Stimulated activated CD8-positive, alpha-beta memory T cell treated with anti-CD3 and anti-CD28 coated beads, Interleukin-4, amount 100 ng/mL, for 48 hours (primary cell): Measurements from ENCODE around the gene POLR2F.
A peak's percentile ranks its signal among the peaks of the same experiment; 100 is the strongest.

Experiments used
- DNase-seq: peaks from one replicate; pipeline ENCODE4 v3.0.0-alpha.2; 2020

The POLR2F gene

GRCh38 chr22:37953437-37954179, at the start of gene POLR2F, which contains the start of gene C22orf23:
POLR2F (plus strand) TSS chr22:37953699; CDS start chr22:37953788, 89 bp downstream.
C22orf23 (minus strand) TSS chr22:37953601; CDS start chr22:37953149, 452 bp downstream.
- peak; percentile 97 for DNase-seq

DNA sequence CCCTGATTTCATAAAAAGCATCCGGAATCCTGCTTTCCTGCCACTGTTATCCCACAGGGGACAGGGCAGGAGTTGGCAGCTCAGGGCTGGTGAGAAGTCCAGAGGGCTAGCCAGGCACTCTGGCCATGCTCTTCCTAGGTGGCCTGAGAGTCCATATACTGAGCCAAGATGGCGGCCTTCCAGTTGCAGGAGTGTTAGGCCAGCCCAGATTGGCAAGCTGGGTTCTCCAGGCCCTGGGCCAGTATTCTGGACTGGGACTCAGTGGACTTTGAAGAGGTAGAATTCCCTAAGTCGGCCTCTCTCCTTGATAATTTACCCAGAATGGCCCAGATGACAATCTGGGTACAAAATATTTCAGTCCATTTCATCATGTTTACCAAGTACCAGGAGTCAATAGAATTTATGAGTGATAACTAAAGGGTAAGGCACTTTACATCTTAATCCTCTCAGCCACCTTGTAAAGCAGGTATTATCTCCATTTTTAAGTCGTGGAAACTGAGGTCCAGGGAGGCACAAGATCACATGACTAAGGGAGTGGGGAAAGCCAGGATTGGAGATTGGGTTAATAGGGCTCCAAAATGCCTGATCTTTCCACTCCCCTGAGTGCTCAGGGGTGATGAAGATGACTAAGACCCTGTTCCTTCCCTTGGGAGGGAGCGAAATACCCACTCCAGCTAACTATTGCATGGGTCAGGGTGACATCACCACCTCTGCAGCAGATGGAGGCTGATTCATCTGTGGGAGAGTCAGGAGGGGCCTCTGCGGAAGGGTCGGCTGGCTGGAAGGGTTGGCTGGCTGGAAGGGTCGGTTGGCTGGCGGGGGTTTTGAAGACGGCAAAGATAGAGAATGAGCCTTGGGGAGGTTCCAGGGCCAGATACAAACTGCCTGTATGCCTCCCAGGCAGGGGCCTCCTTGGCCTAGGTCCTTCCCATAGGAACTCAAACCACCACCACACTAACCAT, 48.6 kb upstream of the POLR2F start:
- peak; percentile 50 for DNase-seq

GRCh38 chr22:37905534-37906363, 47.8 kb upstream of the POLR2F start, which contains the start of gene MICALL1:
MICALL1 (plus strand) TSS chr22:37906297; CDS start chr22:37906423, 126 bp downstream.
- peak; percentile 75 for DNase-seq

DNA sequence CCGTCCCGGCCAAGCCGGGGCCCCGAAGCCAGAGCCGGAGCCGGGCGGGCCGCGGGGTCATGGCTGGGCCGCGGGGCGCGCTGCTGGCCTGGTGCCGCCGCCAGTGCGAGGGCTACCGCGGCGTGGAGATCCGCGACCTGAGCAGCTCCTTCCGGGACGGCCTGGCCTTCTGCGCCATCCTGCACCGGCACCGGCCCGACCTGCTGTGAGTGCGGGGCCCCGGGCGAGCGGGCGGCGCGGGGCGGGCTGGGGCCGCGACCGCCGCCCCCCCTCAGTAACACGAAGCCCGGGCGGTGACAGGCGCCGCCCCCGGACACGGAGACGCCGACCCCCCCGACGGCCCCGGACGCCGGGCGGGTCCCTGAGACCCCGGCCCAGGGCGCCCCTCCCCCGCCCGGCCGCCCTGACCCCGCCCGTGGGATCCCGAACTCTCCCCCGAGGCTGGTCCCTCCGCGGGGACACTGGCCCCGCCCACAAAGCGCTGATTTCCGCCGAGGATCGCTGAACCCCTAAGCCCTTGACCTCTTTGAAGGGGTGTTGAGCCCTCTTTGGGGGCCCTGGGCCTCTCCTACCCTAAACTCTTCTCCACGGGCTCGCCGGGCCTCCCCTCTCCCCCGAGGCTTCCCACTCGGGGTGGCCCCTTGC, 47.0 kb upstream of the POLR2F start:
- peak; percentile 66 for DNase-seq

GRCh38 chr22:37907036-37907954, 46.2 kb upstream of the POLR2F start:
- no peak for DNase-seq

DNA sequence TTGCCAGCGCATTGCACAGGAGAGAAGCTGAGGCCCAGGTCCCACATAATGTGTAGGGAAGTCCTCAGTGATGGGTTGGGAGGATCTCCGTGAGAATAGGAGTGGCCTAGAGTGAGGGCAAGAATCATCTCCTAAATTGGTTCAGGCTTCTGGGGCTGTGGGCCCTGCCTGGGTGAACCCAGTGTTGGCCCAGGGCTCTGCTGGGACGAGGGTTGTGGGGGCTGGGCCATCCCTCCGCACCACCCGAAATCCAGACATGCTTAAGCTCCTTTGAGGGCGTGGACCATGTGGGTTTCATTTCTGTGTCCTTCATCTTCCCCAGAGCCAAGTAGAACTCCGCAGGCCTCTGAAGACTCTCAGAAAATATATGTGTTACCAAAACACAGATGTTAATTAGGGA, 43.7 kb upstream of the POLR2F start:
- no peak for DNase-seq

- no peak for DNase-seq
These were observed 42.4 kb upstream of the POLR2F start for GRCh38 chr22:37910890-37911672.

- no peak for DNase-seq
These were observed 41.8 kb upstream of the POLR2F start for GRCh38 chr22:37911697-37912096.

DNA sequence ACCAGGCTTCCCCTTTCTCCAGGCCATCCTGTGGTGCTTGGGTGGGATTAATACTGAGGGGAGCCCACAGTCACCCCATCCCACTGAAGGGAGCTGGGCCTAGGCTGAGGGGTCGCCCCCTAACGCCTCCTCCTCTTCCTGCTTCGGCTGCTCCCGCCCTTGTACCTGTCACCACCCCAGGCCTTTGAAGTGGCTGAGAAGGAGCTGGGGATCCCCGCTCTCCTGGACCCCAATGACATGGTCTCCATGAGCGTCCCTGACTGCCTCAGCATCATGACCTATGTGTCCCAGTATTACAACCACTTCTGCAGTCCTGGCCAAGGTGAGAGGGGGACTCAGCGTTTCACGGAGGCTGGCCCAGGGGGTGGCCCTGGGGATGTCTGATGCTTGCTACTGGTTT, 41.3 kb upstream of the POLR2F start:
- no peak for DNase-seq

DNA sequence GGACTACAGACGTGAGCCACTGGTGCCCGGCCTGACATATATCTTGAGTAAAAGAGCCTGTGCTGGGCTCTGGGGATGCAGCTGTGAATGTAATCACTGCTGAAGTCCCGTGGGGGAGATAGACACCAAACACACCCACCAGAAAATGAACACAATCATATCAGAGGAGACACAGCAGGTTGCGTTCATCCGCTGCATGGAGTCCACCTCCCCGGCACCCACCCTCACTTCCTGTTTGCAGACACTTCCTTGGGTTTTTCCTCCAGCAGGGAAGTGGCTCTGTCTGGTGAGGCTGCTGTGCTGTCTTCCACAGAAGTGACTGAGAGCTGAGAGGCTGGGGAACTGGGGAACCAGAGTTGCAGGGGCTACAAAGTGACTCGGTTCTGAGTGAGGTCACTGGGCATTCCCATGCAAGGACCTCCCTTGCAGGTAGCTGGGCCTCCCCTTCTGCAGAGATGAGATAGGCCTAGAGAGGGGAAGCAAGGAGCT, 40.2 kb upstream of the POLR2F start:
- DNase-seq: no peak

GRCh38 chr22:37916311-37916710, 37.2 kb upstream of the POLR2F start:
- DNase-seq: no peak

GRCh38 chr22:37917874-37918548, 35.5 kb upstream of the POLR2F start:
- DNase-seq: no peak

DNA sequence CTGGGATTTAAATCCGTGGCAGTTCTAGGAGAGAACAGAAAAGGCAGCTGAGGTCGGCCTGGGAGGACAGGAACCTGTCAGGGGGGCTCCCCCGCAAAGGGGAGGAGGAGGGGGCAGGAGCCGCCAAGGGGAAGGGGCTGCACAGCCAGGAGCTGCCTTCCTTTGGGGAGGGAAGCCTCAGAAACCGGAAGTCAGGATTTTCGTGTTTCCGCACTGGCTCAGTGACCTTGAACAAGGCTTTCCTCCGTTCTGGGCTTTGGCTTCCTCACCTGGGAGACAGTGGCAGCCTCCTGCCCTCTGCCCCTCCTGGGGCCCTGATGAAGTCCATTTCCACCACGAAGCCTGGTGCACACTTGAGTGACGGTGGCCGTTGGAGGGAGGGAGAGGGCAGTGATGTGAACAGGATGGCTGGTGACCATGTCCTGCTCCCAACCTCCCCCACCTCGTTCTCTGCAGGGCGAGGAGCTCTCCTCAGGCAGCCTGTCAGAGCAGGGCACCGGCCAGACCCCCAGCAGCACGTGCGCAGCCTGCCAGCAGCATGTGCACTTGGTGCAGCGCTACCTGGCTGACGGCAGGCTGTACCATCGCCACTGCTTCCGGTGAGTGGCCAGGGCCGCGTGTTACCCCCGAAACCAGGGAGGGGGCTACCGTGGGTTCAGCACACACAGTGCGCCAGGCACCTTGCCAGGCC, 34.8 kb upstream of the POLR2F start:
- DNase-seq: no peak

DNA sequence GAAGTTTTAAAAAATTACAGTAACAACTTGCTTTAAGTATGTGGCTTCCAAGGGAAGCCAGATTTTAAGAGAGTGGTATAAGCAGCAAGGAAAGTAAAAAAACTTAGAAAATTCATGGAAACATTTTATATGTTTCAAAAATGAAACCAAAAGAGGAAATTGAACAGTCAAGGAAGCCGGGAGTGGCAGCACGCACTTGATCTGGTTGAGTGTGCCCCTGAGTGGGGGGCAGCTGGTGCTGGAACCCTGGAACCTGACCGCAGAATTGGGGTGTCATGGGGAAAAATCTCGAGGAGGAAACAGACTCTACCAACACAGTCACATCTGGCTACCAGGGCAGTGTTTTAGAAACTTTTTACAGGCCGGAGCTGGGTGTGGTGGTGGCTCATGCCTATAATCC, 33.4 kb upstream of the POLR2F start:
- DNase-seq: no peak

DNA sequence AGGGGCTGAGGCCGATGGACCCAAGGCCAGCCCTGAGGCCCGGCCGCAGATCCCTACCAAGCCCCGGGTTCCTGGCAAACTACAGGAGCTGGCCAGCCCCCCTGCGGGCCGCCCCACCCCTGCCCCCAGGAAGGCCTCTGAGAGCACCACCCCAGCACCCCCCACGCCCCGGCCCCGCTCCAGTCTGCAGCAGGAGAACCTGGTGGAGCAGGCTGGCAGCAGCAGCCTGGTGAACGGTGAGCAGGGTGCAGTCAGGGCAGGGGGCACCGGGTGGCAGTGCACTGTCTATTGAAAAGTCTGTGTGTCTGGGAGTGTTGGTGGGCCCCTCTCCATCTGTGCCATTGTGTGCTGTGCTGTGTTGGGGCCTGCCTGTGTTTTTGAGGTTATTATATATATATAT, 31.3 kb upstream of the POLR2F start:
- DNase-seq: no peak

DNA sequence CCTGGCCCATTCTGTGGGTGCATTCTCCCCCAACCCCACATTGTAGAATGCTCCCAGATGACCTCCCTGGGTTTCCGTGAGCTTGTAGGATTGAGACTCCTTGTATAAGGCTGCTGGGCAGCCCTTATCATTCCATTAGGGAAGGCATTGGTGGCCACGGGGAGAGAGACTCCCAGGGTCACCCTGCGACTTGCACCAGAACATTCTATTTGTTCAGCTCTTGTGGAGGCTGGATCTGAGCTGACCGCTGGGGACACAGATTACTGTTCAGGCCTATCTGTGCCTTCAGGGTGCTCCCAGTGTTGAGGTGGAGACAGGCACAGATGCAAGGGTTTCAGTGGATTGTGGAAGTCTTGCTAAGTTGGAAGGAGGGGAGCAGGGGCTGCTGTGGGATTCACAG, 29.6 kb upstream of the POLR2F start:
- no peak for DNase-seq

- no peak for DNase-seq
These were observed 29.0 kb upstream of the POLR2F start for GRCh38 chr22:37924386-37925065.

DNA sequence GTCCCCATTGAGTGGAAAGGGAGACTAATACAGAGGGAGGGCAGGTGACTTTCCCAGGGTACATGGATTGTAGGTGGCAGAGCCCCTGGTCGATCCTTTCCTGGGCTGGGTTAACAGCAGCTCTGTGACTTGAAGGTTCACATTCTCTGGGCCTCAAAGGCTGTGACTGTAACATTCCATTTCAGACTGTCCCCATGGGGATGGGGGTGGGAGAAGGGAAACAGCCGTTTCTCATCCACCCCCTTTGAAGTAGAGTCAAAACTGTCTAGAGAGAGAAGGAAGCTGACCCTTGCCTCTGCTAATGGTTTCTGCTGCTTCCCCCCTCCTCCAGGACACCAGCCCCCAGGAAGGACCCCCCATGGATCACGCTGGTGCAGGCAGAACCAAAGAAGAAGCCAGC, 28.2 kb upstream of the POLR2F start:
- DNase-seq: no peak
